A549 (cell line): ENCODE measurements around the gene NOS3. TPM values are rescaled to one million over a fixed set of nuclear protein-coding genes. Genes with fewer than 3 reads are reported as not detected.

ENCODE experiments used
- ATAC-seq, 2 experiments: fragments of 200-7000 bp in 1 of 2; fragments of >200 bp in 1 of 2; cut with Nextera tagmentation in 1 of 2; cut with Tn5 transposase in 1 of 2; 3 replicates each; pipeline versions ENCODE4 v1.8.0 to v1.9.1; 2018 to 2020; ENCODE audit warnings: mild to moderate bottlenecking in 1 of 2, moderate library complexity in 1 of 2
- CTCF ChIA-PET: fragments of 300-600 bp; sonication (Branson Sonifier 250); formaldehyde crosslinking; extraction: SDS; loops from one replicate; lab custom pipeline; 2021; ENCODE audit warnings: antibody characterized with exemption, inconsistent platforms; lab: Yijun Ruan, JAX
- POLR2A ChIA-PET: fragments of 350-600 bp; formaldehyde crosslinking; extraction: SDS; loops from one replicate; lab custom pipeline; 2021; ENCODE audit warnings: antibody characterized with exemption, inconsistent platforms; lab: Yijun Ruan, JAX
- DNase-seq, 2 experiments: peaks; one replicate each; pipeline versions ENCODE4 v3.0.0 to v3.0.0-alpha.2; 2011 to 2016; ENCODE audit warnings: low read depth in 1 of 2, low spot score in 1 of 2
- FAIRE-seq: peaks from 2 replicates; lab custom pipeline; 2011; peaks lifted over from hg19 to GRCh38; lab: Jason Lieb, UNC
- H3K27ac ChIP-seq, 2 experiments: fragments of >200 bp; sonication (Bioruptor Twin); formaldehyde crosslinking; 3 replicates each; pipeline ENCODE4 v1.5.1; 2016 to 2017
- H3K4me1 ChIP-seq: fragments of >200 bp; sonication (Bioruptor Twin); formaldehyde crosslinking; 3 replicates; pipeline ENCODE4 v1.6.1; 2016
- H3K4me2 ChIP-seq: fragments of >200 bp; sonication (Bioruptor Twin); formaldehyde crosslinking; 3 replicates; pipeline ENCODE4 v1.6.1; 2016
- H3K4me3 ChIP-seq: fragments of >200 bp; sonication (Bioruptor Twin); formaldehyde crosslinking; 3 replicates; pipeline ENCODE4 v1.5.1; 2016
- H3K9me3 ChIP-seq: fragments of >200 bp; sonication (Bioruptor Twin); formaldehyde crosslinking; 3 replicates; pipeline ENCODE4 v1.6.1; 2016
- CEBPB ChIP-seq, 2 experiments: fragments of >200 bp in 1 of 2; sonication (Bioruptor Twin) in 1 of 2; formaldehyde crosslinking in 1 of 2; IDR thresholded peaks; 2 replicates each; pipeline ENCODE4 v1.6.1; 2012 to 2016
- CHD2 ChIP-seq: fragments of 150-350 bp; IDR thresholded peaks from 2 replicates; pipeline ENCODE4 v1.6.1; 2014; ENCODE audit warnings: low read length; ENCODE audit not compliant: partially characterized antibody
- CHD4 ChIP-seq: fragments of 200-600 bp; sonication (generic); IDR thresholded peaks from 2 replicates; pipeline ENCODE4 v1.6.1; 2016; ENCODE audit warnings: antibody characterized with exemption, mild to moderate bottlenecking, borderline replicate concordance
- EHF ChIP-seq: fragments of 250-450 bp; sonication (Bioruptor Pico); IDR thresholded peaks from 2 replicates; pipeline ENCODE4 v1.5.0; 2020; ENCODE audit warnings: mild to moderate bottlenecking
- EHMT2 ChIP-seq: fragments of 200-600 bp; sonication (generic); IDR thresholded peaks from 2 replicates; pipeline ENCODE4 v1.6.1; 2016; ENCODE audit warnings: antibody characterized with exemption, low read depth, mild to moderate bottlenecking, moderate library complexity
- GATA3 ChIP-seq: IDR thresholded peaks from 2 replicates; pipeline ENCODE4 v1.6.1; 2012; ENCODE audit warnings: borderline replicate concordance
- HOXB13 ChIP-seq: fragments of 250-450 bp; sonication (Bioruptor Pico); IDR thresholded peaks from 2 replicates; pipeline ENCODE4 v1.5.0; 2020; ENCODE audit warnings: low read depth, mild to moderate bottlenecking, moderate library complexity
- KDM1A ChIP-seq: fragments of 200-600 bp; sonication (generic); IDR thresholded peaks from 2 replicates; pipeline ENCODE4 v1.6.1; 2016; ENCODE audit warnings: low read depth, mild to moderate bottlenecking
- KDM5A ChIP-seq: fragments of 200-600 bp; sonication (generic); IDR thresholded peaks from 2 replicates; pipeline ENCODE4 v1.6.1; 2016; ENCODE audit warnings: antibody characterized with exemption, mild to moderate bottlenecking
- MAZ ChIP-seq: fragments of 150-350 bp; IDR thresholded peaks from 2 replicates; pipeline ENCODE4 v1.6.1; 2014; ENCODE audit warnings: antibody characterized with exemption, low read depth, low read length, borderline replicate concordance
- MYC ChIP-seq: IDR thresholded peaks from 2 replicates; pipeline ENCODE4 v1.6.1; 2012; ENCODE audit warnings: mild to moderate bottlenecking, inconsistent platforms, low read length, improper control_type of control experiment, borderline replicate concordance
- PHF8 ChIP-seq: fragments of 200-600 bp; sonication (generic); IDR thresholded peaks from 2 replicates; pipeline ENCODE4 v1.6.1; 2016; ENCODE audit warnings: low read depth, mild to moderate bottlenecking, antibody characterized with exemption, moderate library complexity, borderline replicate concordance
- POLR2A ChIP-seq: IDR thresholded peaks from 2 replicates; pipeline ENCODE4 v1.6.1; 2012; ENCODE audit warnings: mild to moderate bottlenecking, low read length
- POLR2AphosphoS2 ChIP-seq: conservative IDR thresholded peaks from 2 replicates; pipeline ENCODE4 v1.6.1; 2012; ENCODE audit warnings: low read length, improper control_type of control experiment, inconsistent platforms
- RCOR1 ChIP-seq: fragments of 150-350 bp; IDR thresholded peaks from 2 replicates; pipeline ENCODE4 v1.6.1; 2014; ENCODE audit warnings: antibody characterized with exemption, low read length, low read depth
- RFX5 ChIP-seq: fragments of 450-650 bp; IDR thresholded peaks from 2 replicates; pipeline ENCODE4 v1.7.1; 2014; ENCODE audit warnings: antibody characterized with exemption, mild to moderate bottlenecking, moderate library complexity
- SREBF2 ChIP-seq: fragments of 450-650 bp; IDR thresholded peaks from 2 replicates; pipeline ENCODE4 v1.6.1; 2014; ENCODE audit warnings: mild to moderate bottlenecking, moderate library complexity
- ZC3H11A ChIP-seq: fragments of 450-650 bp; IDR thresholded peaks from 2 replicates; pipeline ENCODE4 v1.6.1; 2014; ENCODE audit warnings: antibody characterized with exemption, mild to moderate bottlenecking
- ZFP36 ChIP-seq: fragments of 450-650 bp; IDR thresholded peaks from 2 replicates; pipeline ENCODE4 v1.6.1; 2014; ENCODE audit warnings: borderline replicate concordance; ENCODE audit not compliant: partially characterized antibody
- ZNF302 ChIP-seq: fragments of 250-450 bp; sonication (Bioruptor Pico); IDR thresholded peaks from 2 replicates; pipeline ENCODE4 v1.9.0; 2021; ENCODE audit warnings: inconsistent platforms, mild to moderate bottlenecking, moderate library complexity
- WGBS: methylation state at CpG from one replicate; pipeline ENCODE4 v1.1.6; 2017; ENCODE audit errors: missing lambda C conversion rate; 5-methylcytosine and 5-hydroxymethylcytosine counted together
- polyA plus RNA-seq, 4 experiments: library from polyadenylated mRNA; depleted of rRNA in 3 of 4; stranded (reverse); fragments of >200 nt; fragmentation: RNase III in 1 of 4; extraction: RNeasy Plus Mini Kit Qiagen cat#74134 plus additional on column Dnase treatment in 1 of 4; gene quantifications; 2 replicates in 3 of 4; 3 replicates in 1 of 4; pipeline ENCODE4 v1.2.3, GENCODE V29; 2011 to 2017
- TF ChIP-seq, protein P1 (sequence below): fragments of 150-350 bp; IDR thresholded peaks from 2 replicates; pipeline ENCODE4 v1.6.1; 2014; ENCODE audit warnings: low read depth, mild to moderate bottlenecking, low read length
- TF ChIP-seq, protein P2 (sequence below): fragments of 450-650 bp; IDR thresholded peaks from 2 replicates; pipeline ENCODE4 v1.6.1; 2014; ENCODE audit warnings: antibody characterized with exemption
- TF ChIP-seq, protein P3 (sequence below): fragments of 200-600 bp; sonication (generic); IDR thresholded peaks from 2 replicates; pipeline ENCODE4 v1.6.1; 2016; ENCODE audit warnings: antibody characterized with exemption, mild to moderate bottlenecking, moderate library complexity
- TF ChIP-seq, protein P4 (sequence below): IDR thresholded peaks from 2 replicates; pipeline ENCODE4 v1.6.1; 2012
- TF ChIP-seq, protein P5 (sequence below): fragments of >200 bp; sonication (Bioruptor Twin); formaldehyde crosslinking; IDR thresholded peaks from 3 replicates; pipeline ENCODE4 v1.5.1; 2016
- TF ChIP-seq, protein P6 (sequence below): IDR thresholded peaks from 2 replicates; pipeline ENCODE4 v1.6.1; 2012; ENCODE audit warnings: low read depth, borderline replicate concordance

The NOS3 gene
- polyA plus RNA-seq, 2 of the 4 experiments (the other 2 are of a cell fraction), result 0.52 to 0.71 TPM

DNA sequence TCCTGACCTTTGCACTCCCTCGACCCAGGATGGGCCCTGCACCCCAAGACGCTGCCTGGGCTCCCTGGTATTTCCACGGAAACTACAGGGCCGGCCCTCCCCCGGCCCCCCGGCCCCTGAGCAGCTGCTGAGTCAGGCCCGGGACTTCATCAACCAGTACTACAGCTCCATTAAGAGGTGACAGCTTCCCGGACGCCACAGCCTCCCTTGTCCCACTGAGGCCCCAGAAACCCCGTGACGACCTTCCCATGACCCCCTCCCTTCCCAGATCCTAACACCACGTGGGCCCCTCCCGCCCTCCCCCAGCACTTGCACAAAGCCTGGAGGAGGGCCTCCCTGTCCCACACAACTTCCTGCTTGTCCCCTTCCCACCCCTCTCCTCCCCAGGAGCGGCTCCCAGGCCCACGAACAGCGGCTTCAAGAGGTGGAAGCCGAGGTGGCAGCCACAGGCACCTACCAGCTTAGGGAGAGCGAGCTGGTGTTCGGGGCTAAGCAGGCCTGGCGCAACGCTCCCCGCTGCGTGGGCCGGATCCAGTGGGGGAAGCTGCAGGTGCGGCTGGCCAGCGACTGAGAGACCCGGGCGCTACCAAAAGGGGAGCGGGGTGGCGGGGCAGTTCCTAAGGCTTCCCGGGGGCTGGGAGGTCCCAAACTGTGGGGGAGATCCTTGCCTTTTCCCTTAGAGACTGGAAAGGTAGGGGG is 5.7 kb downstream of the NOS3 start:
- peaks cover 4% of the 10 kb centered on the region; the same call in 2 of the 3 replicates for H3K9me3 ChIP-seq
- no peaks in the 10 kb centered on the region for H3K4me1 ChIP-seq
- TF ChIP-seq KDM5A (no peak), KDM1A (no peak), ZNF302 (no peak), EHMT2 (no peak), POLR2AphosphoS2 (no peak), PHF8 (no peak), ZC3H11A (no peak), RFX5 (no peak), CHD2 (no peak), GATA3 (no peak), CHD4 (no peak), MAZ (no peak)
- TF ChIP-seq, protein P1, sequence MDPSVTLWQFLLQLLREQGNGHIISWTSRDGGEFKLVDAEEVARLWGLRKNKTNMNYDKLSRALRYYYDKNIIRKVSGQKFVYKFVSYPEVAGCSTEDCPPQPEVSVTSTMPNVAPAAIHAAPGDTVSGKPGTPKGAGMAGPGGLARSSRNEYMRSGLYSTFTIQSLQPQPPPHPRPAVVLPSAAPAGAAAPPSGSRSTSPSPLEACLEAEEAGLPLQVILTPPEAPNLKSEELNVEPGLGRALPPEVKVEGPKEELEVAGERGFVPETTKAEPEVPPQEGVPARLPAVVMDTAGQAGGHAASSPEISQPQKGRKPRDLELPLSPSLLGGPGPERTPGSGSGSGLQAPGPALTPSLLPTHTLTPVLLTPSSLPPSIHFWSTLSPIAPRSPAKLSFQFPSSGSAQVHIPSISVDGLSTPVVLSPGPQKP, result no peak
- TF ChIP-seq, protein P2, sequence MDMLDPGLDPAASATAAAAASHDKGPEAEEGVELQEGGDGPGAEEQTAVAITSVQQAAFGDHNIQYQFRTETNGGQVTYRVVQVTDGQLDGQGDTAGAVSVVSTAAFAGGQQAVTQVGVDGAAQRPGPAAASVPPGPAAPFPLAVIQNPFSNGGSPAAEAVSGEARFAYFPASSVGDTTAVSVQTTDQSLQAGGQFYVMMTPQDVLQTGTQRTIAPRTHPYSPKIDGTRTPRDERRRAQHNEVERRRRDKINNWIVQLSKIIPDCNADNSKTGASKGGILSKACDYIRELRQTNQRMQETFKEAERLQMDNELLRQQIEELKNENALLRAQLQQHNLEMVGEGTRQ, result no peak
- TF ChIP-seq, protein P3, sequence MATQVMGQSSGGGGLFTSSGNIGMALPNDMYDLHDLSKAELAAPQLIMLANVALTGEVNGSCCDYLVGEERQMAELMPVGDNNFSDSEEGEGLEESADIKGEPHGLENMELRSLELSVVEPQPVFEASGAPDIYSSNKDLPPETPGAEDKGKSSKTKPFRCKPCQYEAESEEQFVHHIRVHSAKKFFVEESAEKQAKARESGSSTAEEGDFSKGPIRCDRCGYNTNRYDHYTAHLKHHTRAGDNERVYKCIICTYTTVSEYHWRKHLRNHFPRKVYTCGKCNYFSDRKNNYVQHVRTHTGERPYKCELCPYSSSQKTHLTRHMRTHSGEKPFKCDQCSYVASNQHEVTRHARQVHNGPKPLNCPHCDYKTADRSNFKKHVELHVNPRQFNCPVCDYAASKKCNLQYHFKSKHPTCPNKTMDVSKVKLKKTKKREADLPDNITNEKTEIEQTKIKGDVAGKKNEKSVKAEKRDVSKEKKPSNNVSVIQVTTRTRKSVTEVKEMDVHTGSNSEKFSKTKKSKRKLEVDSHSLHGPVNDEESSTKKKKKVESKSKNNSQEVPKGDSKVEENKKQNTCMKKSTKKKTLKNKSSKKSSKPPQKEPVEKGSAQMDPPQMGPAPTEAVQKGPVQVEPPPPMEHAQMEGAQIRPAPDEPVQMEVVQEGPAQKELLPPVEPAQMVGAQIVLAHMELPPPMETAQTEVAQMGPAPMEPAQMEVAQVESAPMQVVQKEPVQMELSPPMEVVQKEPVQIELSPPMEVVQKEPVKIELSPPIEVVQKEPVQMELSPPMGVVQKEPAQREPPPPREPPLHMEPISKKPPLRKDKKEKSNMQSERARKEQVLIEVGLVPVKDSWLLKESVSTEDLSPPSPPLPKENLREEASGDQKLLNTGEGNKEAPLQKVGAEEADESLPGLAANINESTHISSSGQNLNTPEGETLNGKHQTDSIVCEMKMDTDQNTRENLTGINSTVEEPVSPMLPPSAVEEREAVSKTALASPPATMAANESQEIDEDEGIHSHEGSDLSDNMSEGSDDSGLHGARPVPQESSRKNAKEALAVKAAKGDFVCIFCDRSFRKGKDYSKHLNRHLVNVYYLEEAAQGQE, result no peak
- TF ChIP-seq, protein P4, sequence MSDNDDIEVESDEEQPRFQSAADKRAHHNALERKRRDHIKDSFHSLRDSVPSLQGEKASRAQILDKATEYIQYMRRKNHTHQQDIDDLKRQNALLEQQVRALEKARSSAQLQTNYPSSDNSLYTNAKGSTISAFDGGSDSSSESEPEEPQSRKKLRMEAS, result no peak
- H3K4me3 ChIP-seq, result no peak overlapping the region
- H3K27ac ChIP-seq, result peak overlapping the region in 1 of 2 experiments; percentile 33; a peak in 1 of 6 replicates
- POLR2A ChIA-PET, result no interaction called here
- no peak for FAIRE-seq
- H3K4me2 ChIP-seq, result no peak overlapping the region
- no peak for ATAC-seq
- 83% methylated on average over 20 of the region's 31 CpGs for WGBS
- CTCF ChIA-PET, result interaction anchor here (1.0 to 2.0 kb wide), 4 partner anchors 8 to 98 kb away, joined by 3 to 11 read pairs (median 5); no protein-coding TSS in a partner anchor
- no peak for DNase-seq

DNA sequence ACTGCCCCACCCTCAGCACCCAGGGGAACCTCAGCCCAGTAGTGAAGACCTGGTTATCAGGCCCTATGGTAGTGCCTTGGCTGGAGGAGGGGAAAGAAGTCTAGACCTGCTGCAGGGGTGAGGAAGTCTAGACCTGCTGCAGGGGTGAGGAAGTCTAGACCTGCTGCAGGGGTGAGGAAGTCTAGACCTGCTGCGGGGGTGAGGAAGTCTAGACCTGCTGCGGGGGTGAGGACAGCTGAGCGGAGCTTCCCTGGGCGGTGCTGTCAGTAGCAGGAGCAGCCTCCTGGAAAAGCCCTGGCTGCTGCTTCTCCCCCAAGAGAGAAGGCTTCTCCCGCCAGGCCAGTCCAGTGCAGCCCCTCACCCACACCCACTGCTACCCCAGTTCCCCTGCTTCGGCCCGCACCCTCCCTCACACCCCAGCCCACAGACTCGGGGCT is 6.3 kb downstream of the NOS3 start:
- Histone ChIP-seq H3K4me3 (no peak overlapping the region), H3K27ac (no peak overlapping the region; a peak in 1 of 6 replicates), H3K4me1 (no peaks in the 10 kb centered on the region), H3K9me3 (no peaks in the 10 kb centered on the region), H3K4me2 (no peak overlapping the region)
- TF ChIP-seq CHD4 (no peak), KDM5A (no peak), CHD2 (no peak), SREBF2 (no peak), EHMT2 (no peak), EHF (no peak), KDM1A (no peak), MAZ (no peak), MYC (no peak), ZFP36 (no peak), CEBPB (IDR thresholded peaks at IDR 0.05) (no peak), RCOR1 (no peak), HOXB13 (CRISPR knock-in tag) (no peak), POLR2A (no peak), ZC3H11A (no peak)
- TF ChIP-seq, protein P5, sequence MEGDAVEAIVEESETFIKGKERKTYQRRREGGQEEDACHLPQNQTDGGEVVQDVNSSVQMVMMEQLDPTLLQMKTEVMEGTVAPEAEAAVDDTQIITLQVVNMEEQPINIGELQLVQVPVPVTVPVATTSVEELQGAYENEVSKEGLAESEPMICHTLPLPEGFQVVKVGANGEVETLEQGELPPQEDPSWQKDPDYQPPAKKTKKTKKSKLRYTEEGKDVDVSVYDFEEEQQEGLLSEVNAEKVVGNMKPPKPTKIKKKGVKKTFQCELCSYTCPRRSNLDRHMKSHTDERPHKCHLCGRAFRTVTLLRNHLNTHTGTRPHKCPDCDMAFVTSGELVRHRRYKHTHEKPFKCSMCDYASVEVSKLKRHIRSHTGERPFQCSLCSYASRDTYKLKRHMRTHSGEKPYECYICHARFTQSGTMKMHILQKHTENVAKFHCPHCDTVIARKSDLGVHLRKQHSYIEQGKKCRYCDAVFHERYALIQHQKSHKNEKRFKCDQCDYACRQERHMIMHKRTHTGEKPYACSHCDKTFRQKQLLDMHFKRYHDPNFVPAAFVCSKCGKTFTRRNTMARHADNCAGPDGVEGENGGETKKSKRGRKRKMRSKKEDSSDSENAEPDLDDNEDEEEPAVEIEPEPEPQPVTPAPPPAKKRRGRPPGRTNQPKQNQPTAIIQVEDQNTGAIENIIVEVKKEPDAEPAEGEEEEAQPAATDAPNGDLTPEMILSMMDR, result no peak
- TF ChIP-seq, protein P2, result no peak
- TF ChIP-seq, protein P6, sequence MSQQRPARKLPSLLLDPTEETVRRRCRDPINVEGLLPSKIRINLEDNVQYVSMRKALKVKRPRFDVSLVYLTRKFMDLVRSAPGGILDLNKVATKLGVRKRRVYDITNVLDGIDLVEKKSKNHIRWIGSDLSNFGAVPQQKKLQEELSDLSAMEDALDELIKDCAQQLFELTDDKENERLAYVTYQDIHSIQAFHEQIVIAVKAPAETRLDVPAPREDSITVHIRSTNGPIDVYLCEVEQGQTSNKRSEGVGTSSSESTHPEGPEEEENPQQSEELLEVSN, result no peak
- DNase-seq, result no peak
- ChIA-PET POLR2A (no interaction called here), CTCF (interaction anchor here (1.0 to 2.0 kb wide), 5 partner anchors 8 to 98 kb away, joined by 3 to 11 read pairs (median 5); no protein-coding TSS in a partner anchor)
- no peak for ATAC-seq
- no peak for FAIRE-seq
- 89% methylated on average over 5 of the region's 8 CpGs for WGBS
